ENCODE results near the gene RUFY3. TPM values are rescaled to one million over a fixed set of nuclear protein-coding genes. Genes with fewer than 3 reads are reported as not detected.

RUFY3 gene
- total RNA-seq, 1 donor from 2014 or later: 35.6 TPM

- DNase-seq (ENCODE audit: low read depth): no peak
- TF ChIP-seq CTCF (IDR thresholded peaks at IDR 0.05; ENCODE audit: insufficient read depth, low read length, poor library complexity, severe bottlenecking): no peak
Measured at GRCh38 chr4:70788733-70789132, 67.0 kb downstream of the RUFY3 start.

GRCh38 chr4:70793626-70794025 is 71.9 kb downstream of the RUFY3 start:
- no peak for TF ChIP-seq CTCF (IDR thresholded peaks at IDR 0.05; ENCODE audit: insufficient read depth, low read length, poor library complexity, severe bottlenecking)
- no peak for DNase-seq (ENCODE audit: low read depth)
- no peaks in the 10 kb centered on the region for H3K27me3 ChIP-seq (ENCODE audit: control insufficient read depth, insufficient read depth, low read length)
- no peak overlapping the region for H3K4me3 ChIP-seq (ENCODE audit: low read depth, low read length)
- peaks cover 1% of the 10 kb centered on the region for H3K36me3 ChIP-seq (ENCODE audit: control insufficient read depth, insufficient read depth, low read length)

More at GRCh38 chr4:70788733-70789132, 67.0 kb downstream of the RUFY3 start:
- Histone ChIP-seq H3K4me3 (ENCODE audit: low read depth, low read length) (no peak overlapping the region), H3K27me3 (ENCODE audit: control insufficient read depth, insufficient read depth, low read length) (no peaks in the 10 kb centered on the region), H3K36me3 (ENCODE audit: control insufficient read depth, insufficient read depth, low read length) (peaks cover 1% of the 10 kb centered on the region)

- no peak for TF ChIP-seq CTCF (IDR thresholded peaks at IDR 0.05; ENCODE audit: insufficient read depth, low read length, poor library complexity, severe bottlenecking)
- no peaks in the 10 kb centered on the region for H3K27me3 ChIP-seq (ENCODE audit: control insufficient read depth, insufficient read depth, low read length)
- no peak for DNase-seq (ENCODE audit: low read depth)
- H3K4me3 ChIP-seq (ENCODE audit: low read depth, low read length): no peak overlapping the region
- no peaks in the 10 kb centered on the region for H3K36me3 ChIP-seq (ENCODE audit: control insufficient read depth, insufficient read depth, low read length)
Measured at GRCh38 chr4:70801265-70801809, 79.6 kb downstream of the RUFY3 start.

- Histone ChIP-seq H3K36me3 (ENCODE audit: control insufficient read depth, insufficient read depth, low read length) (no peaks in the 10 kb centered on the region), H3K27me3 (ENCODE audit: control insufficient read depth, insufficient read depth, low read length) (no peaks in the 10 kb centered on the region), H3K4me3 (ENCODE audit: low read depth, low read length) (no peak overlapping the region)
- TF ChIP-seq CTCF (IDR thresholded peaks at IDR 0.05; ENCODE audit: insufficient read depth, low read length, poor library complexity, severe bottlenecking): no peak
- DNase-seq (ENCODE audit: low read depth): no peak
Measured at GRCh38 chr4:70802928-70803580, 81.3 kb downstream of the RUFY3 start.

GRCh38 chr4:70808151-70808550 is 86.4 kb downstream of the RUFY3 start:
- Histone ChIP-seq H3K4me3 (ENCODE audit: low read depth, low read length) (no peak overlapping the region), H3K36me3 (ENCODE audit: control insufficient read depth, insufficient read depth, low read length) (no peaks in the 10 kb centered on the region), H3K27me3 (ENCODE audit: control insufficient read depth, insufficient read depth, low read length) (no peaks in the 10 kb centered on the region)
- TF ChIP-seq CTCF (IDR thresholded peaks at IDR 0.05; ENCODE audit: insufficient read depth, low read length, poor library complexity, severe bottlenecking): no peak
- DNase-seq (ENCODE audit: low read depth): no peak

- no peak for DNase-seq (ENCODE audit: low read depth)
- Histone ChIP-seq H3K27me3 (ENCODE audit: control insufficient read depth, insufficient read depth, low read length) (no peaks in the 10 kb centered on the region), H3K36me3 (ENCODE audit: control insufficient read depth, insufficient read depth, low read length) (no peaks in the 10 kb centered on the region), H3K4me3 (ENCODE audit: low read depth, low read length) (no peak overlapping the region)
- no peak for TF ChIP-seq CTCF (IDR thresholded peaks at IDR 0.05; ENCODE audit: insufficient read depth, low read length, poor library complexity, severe bottlenecking)
Measured at GRCh38 chr4:70815370-70815769, 93.6 kb downstream of the RUFY3 start.

Data from kidney epithelial cell (primary cell).